GM21526 (cell line): ENCODE data around the gene ENOX1.

Experiments
- ATAC-seq: cut with Tn5 transposase; IDR thresholded peaks from one replicate; pipeline ENCODE4 v1.9.1; 2021; ENCODE audit warnings: moderate library complexity; ENCODE audit not compliant: unreplicated experiment, low FRiP score

The ENOX1 gene

GRCh38 chr13:43299374-43299773, 487.4 kb downstream of the ENOX1 start:
- no peak for ATAC-seq

DNA sequence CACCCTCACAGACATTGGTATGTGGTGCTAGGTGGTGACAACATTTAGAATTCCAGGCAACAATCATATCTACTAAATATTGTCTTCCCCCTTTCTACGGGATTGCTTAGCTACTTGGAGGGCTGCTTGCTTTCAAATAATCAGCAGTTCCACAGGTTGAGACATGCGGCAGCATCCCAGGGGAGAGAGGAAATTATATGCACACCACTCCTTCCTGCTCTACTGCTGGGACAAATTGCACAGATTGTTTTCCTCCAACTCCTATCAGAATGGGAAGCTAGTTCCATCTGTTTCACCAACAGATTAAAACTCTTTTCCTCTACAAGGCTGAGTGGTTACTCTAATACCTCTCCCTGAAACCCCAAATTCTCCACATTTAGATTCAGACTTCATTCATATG, 488.0 kb downstream of the ENOX1 start:
- no peak for ATAC-seq

GRCh38 chr13:43297967-43298678, 488.6 kb downstream of the ENOX1 start:
- no peak for ATAC-seq

- ATAC-seq, result no peak
These were observed 490.8 kb downstream of the ENOX1 start for GRCh38 chr13:43295825-43296564.

DNA sequence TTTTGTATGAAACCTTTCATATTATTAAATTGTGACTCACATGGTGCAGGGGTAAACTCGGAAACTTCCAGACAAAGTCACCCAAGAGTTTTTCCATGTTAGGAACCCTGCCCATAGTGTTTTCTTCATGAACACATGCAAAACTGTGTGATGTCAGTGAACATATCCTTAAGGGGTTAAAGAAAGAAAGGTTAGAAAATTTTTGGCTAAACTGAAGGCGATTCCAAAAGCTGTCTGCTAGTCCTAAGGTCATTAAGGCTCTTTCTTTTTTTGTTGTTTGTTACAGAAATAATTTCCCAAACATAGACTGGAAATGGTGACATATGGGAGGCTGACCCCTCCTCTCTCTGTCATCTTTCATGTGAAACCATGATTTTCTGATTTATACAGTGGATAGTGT, 491.5 kb downstream of the ENOX1 start:
- no peak for ATAC-seq

- ATAC-seq, result no peak
These were observed 492.4 kb downstream of the ENOX1 start for GRCh38 chr13:43294412-43294811.

- no peak for ATAC-seq
These were observed 492.8 kb downstream of the ENOX1 start for GRCh38 chr13:43293986-43294385.

- no peak for ATAC-seq
These were observed 493.2 kb downstream of the ENOX1 start for GRCh38 chr13:43293561-43293960.

GRCh38 chr13:43293008-43293407, 493.8 kb downstream of the ENOX1 start:
- ATAC-seq, result no peak

GRCh38 chr13:43291287-43292060, 495.3 kb downstream of the ENOX1 start:
- ATAC-seq, result no peak

- no peak for ATAC-seq
These were observed 497.1 kb downstream of the ENOX1 start for GRCh38 chr13:43289470-43290255.

DNA sequence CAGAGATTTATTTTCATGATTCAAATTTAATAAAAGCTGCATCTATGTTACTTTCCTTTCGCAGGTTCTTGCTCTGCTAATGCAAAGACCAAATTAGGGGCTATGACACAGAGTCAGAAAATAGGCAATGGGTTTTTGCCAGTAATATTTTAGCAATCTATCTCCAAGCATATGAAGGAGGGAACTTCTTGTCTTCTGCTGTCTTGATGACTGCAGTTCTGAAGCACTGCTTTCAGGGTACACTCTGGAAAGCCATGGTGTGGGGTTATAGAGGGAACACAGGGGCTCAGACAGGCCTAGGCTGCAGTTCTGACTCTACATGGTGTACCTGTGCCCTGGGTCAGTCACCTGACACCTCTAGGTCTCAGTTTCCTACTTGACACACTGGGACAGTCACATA, 500.0 kb downstream of the ENOX1 start:
- ATAC-seq, result no peak

DNA sequence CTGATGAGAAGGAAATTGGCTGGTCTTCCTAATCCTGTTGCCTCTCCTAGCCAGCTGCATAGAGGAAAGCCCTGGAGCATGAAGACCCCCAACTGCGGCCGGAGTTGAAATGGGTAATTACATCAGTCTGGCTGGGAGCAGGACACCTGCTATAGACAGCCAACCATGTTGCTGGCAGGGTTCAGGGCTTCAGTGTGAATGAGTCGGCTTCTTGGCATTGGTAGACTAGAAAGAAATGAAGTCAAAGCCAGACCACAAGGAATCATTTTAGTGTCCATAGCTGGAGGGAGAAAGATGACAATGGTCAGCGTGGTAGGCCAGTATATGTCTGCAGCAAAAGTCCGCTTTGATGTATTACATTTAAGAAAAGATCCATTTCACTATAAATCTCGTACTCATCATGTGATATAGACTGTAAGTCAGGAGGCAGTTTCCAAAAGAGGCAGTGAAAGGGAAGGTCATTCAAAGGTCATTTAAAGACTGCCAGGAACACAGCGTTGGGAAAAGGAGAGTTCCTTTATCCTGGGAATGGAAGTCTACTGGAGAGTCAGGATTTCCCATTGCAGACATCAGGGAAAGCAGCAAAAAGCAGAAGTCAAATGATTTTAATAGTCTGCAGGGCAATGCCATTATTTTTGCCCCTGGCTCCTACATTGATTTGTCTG, 500.7 kb downstream of the ENOX1 start:
- ATAC-seq, result no peak

GRCh38 chr13:43284162-43284561, 502.6 kb downstream of the ENOX1 start:
- no peak for ATAC-seq

DNA sequence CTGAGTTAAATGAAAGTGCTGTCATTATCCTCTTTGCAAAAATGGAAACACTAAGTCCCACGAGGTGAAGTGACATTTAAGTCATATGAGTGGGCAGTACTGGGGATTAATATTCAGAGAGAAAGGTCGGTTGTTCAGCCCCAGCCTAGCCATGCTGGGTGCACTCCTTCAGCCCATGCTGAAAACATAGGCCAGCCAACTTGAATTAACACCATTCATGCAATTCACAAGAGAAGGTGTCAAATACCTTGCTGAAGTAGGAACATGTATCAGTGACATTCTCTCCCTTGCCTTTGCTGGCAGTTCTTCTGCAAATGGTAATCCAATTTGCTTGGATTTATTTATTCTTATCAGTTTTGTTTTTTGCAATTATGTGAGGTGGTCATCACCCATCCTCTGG, 507.1 kb downstream of the ENOX1 start:
- no peak for ATAC-seq

- no peak for ATAC-seq
These were observed 508.6 kb downstream of the ENOX1 start for GRCh38 chr13:43278127-43278526.

DNA sequence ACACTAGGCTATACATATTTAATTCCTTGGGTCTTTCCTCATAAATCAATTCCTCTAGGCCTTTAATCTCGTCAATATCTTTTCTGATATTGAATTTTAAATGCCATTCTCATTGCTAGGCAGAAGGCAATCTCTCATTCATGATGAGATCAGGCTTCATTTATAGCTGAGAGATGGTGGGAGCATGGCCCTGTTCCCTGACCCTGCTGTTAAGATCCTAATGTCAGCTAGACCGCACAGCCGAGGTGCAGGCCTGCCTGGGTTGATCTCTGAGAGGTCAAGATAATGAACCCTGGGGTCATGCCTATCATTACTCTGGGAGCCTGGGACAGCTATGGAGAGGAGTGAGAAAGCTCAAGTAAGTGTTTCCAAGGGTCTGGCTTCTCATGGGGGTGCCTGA, 509.6 kb downstream of the ENOX1 start:
- ATAC-seq, result no peak

DNA sequence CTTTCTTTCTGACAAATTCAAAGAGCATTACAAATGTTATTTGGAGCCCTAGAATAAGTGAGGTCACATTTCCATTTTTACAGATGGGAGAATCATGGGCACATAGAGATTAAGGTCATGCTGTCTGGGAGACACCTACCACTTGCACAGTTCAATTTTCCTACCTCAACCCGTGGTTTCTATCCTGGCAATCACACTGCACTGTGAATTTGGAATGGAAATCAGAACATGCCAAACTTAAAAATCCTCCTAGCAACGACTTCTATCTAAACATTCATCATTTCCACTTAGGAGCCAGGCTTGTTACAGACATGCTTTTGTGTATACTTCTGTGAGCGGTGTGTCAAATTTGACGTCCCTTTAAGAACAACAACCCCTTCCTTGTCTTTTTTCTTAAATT, 511.9 kb downstream of the ENOX1 start:
- no peak for ATAC-seq

GRCh38 chr13:43273362-43273761, 513.4 kb downstream of the ENOX1 start:
- no peak for ATAC-seq

DNA sequence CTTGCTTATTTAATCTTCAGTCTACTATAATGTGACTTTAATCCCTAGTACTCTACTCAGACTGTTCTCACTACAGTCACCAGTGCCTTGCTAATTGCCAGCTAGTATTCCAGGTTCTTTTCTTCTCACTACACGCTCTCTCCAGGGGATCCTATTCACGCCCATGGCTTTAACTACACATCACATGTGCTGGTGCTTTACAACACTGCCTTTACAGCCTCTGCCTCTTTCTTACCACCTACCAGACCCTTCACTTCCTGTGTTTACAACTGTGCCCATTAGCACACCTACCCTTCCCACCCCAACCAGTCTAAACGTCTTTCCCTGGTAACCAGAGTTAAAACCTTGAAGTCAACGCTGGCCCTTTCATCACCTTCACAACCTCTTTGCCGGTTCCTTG, 513.9 kb downstream of the ENOX1 start:
- ATAC-seq, result no peak
